Type B pancreatic cell (in vitro differentiated cells): ENCODE measurements around the gene ADORA3. TPM values are rescaled to one million over a fixed set of nuclear protein-coding genes. Genes with fewer than 3 reads are reported as not detected.

Experiments used
- DNase-seq: peaks from one replicate; pipeline ENCODE4 v3.0.0; 2021; ENCODE audit warnings: mixed read lengths; ENCODE audit not compliant: unreplicated experiment; ENCODE audit errors: extremely low spot score
- H3K27ac Mint-ChIP-seq: 2 replicates; pipeline ENCODE4 v1.8.0; 2021; ENCODE audit warnings: mild to moderate bottlenecking, mixed read lengths
- H3K27me3 Mint-ChIP-seq: 2 replicates; pipeline ENCODE4 v1.8.0; 2021; ENCODE audit warnings: mixed read lengths
- H3K36me3 Mint-ChIP-seq: 2 replicates; pipeline ENCODE4 v1.8.0; 2021; ENCODE audit warnings: mixed read lengths
- H3K4me1 Mint-ChIP-seq: one replicate; pipeline ENCODE4 v1.8.0; 2021; ENCODE audit warnings: mixed read lengths; ENCODE audit not compliant: unreplicated experiment
- H3K4me3 Mint-ChIP-seq: 2 replicates; pipeline ENCODE4 v1.8.0; 2021; ENCODE audit warnings: mild to moderate bottlenecking, mixed read lengths
- H3K9me3 Mint-ChIP-seq: 2 replicates; pipeline ENCODE4 v1.8.0; 2021; ENCODE audit warnings: mixed read lengths
- CTCF ChIP-seq: fragments of 200-600 bp; sonication (generic); conservative IDR thresholded peaks from 2 replicates; pipeline ENCODE4 v1.5.0; 2021; ENCODE audit warnings: antibody characterized with exemption, mild to moderate bottlenecking
- total RNA-seq: library from RNA; stranded (reverse); gene quantifications from 2 replicates; pipeline ENCODE4 v1.2.1, GENCODE V29; 2021; ENCODE audit warnings: low replicate concordance

ADORA3 gene
- total RNA-seq, 1 donor from 2014 or later, result not detected

GRCh38 chr1:111450185-111450584 lies 53.2 kb downstream of the ADORA3 start:
- H3K27me3 Mint-ChIP-seq, result no peaks in the 10 kb centered on the region
- peak overlapping the region; percentile 99 for H3K27ac Mint-ChIP-seq
- peak overlapping the region; percentile 100 for H3K4me3 Mint-ChIP-seq
- peaks cover 38% of the 10 kb centered on the region for H3K4me1 Mint-ChIP-seq
- peaks cover 16% of the 10 kb centered on the region for H3K36me3 Mint-ChIP-seq
- H3K9me3 Mint-ChIP-seq, result no peaks in the 10 kb centered on the region
- DNase-seq, result no peak
- TF ChIP-seq CTCF, result no peak

- DNase-seq, result no peak
- TF ChIP-seq CTCF, result no peak
- H3K9me3 Mint-ChIP-seq, result no peaks in the 10 kb centered on the region
- peak overlapping the region; percentile 99 for H3K27ac Mint-ChIP-seq
- H3K4me1 Mint-ChIP-seq, result peaks cover 38% of the 10 kb centered on the region
- H3K27me3 Mint-ChIP-seq, result no peaks in the 10 kb centered on the region
- peak overlapping the region; percentile 100 for H3K4me3 Mint-ChIP-seq
- H3K36me3 Mint-ChIP-seq, result peaks cover 16% of the 10 kb centered on the region
These were observed 53.8 kb downstream of the ADORA3 start for GRCh38 chr1:111449703-111450017.

Other genes with a start within 250 kb of the ADORA3 start
- 1.3 and 1.9 TPM in 2 replicates for gene CHIA, start 212.8 kb downstream of the ADORA3 start, total RNA-seq
- 1.8 and 3.0 TPM in 2 replicates for gene OVGP1, start 75.9 kb downstream of the ADORA3 start, total RNA-seq
- gene WDR77, start 54.4 kb downstream of the ADORA3 start, total RNA-seq, result 33.0 and 42.8 TPM in 2 replicates
- gene ATP5PB, start 54.2 kb downstream of the ADORA3 start, total RNA-seq, result 242 and 272 TPM in 2 replicates
- gene C1orf162, start 29.6 kb downstream of the ADORA3 start, total RNA-seq, result 0.95 and 2.1 TPM in 2 replicates
- not detected in 2 replicates for gene TMIGD3, start within 50 bp of the ADORA3 start, total RNA-seq
- 42.3 and 58.0 TPM in 2 replicates for gene RAP1A, start 116.2 kb upstream of the ADORA3 start, total RNA-seq
- gene INKA2, start 235.8 kb upstream of the ADORA3 start, total RNA-seq, result 5.3 and 9.7 TPM in 2 replicates